ENCODE measurements around the gene FETUB.

DNA sequence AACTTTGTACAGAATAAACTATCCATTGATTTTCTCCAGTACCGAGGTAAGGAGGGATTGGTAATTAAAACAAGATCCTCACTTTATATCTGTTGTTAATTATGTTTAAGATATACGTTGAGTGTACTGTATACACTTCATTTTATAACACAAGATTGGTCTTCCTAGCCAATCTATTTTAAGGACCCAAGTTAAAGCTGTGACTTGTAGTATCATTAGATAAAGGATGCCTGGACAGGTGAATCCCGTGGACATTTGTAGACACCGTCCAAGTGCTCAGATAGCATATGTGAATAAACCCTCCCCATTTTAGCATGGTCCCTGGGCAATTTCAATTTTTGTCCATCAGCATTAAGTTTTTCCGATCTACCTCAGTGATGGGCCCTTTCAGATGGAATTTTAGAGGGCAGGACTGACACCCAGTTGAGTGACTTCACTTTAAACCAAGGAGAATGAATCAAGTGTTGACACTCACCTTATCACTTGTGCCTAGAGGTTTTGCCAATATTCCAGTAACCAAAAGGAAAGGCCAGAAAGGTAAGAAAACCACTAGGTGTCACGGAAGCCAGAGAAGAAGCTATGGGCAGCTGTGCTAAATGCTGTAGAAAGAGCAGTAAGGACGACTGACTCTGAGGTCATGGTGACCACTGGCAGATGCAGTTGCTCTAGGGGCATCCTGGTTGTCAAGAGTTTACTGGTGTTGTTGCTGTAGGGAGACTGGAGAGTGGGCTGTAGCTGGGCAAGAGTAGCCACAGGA is 18.1 kb upstream of the FETUB start:
- TF ChIP-seq, protein P1, sequence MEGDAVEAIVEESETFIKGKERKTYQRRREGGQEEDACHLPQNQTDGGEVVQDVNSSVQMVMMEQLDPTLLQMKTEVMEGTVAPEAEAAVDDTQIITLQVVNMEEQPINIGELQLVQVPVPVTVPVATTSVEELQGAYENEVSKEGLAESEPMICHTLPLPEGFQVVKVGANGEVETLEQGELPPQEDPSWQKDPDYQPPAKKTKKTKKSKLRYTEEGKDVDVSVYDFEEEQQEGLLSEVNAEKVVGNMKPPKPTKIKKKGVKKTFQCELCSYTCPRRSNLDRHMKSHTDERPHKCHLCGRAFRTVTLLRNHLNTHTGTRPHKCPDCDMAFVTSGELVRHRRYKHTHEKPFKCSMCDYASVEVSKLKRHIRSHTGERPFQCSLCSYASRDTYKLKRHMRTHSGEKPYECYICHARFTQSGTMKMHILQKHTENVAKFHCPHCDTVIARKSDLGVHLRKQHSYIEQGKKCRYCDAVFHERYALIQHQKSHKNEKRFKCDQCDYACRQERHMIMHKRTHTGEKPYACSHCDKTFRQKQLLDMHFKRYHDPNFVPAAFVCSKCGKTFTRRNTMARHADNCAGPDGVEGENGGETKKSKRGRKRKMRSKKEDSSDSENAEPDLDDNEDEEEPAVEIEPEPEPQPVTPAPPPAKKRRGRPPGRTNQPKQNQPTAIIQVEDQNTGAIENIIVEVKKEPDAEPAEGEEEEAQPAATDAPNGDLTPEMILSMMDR (IDR thresholded peaks at IDR 0.05; ENCODE audit: control extremely low read depth in 1 of 3, insufficient read depth in 1 of 3, low read depth in 1 of 3, low read length in 3 of 3) = no peak
- TF ChIP-seq POLR2A (IDR thresholded peaks at IDR 0.05; ENCODE audit: control extremely low read depth in 1 of 2, low read depth in 2 of 2, low read length in 2 of 2) (no peak), RAD21 (IDR thresholded peaks at IDR 0.05 in 1 of 2, conservative IDR thresholded peaks at IDR 0.05 in 1 of 2; ENCODE audit: low read depth in 2 of 2, low read length in 2 of 2) (no peak), CBX8 (IDR thresholded peaks at IDR 0.05; ENCODE audit: borderline replicate concordance, low read depth, low read length) (no peak), KDM5A (IDR thresholded peaks at IDR 0.05; ENCODE audit: low read length) (no peak), RXRA (IDR thresholded peaks at IDR 0.05; ENCODE audit: insufficient read depth, low read depth, low read length) (no peak), MAFK (IDR thresholded peaks at IDR 0.05; ENCODE audit: low read depth, low read length) (no peak), EZH2 (IDR thresholded peaks at IDR 0.05; ENCODE audit: low read depth, low read length, severe bottlenecking) (no peak), SP1 (IDR thresholded peaks at IDR 0.05; ENCODE audit: low read depth, low read length) (no peak), SRF (IDR thresholded peaks at IDR 0.05; ENCODE audit: low read depth, low read length) (no peak), EGR1 (IDR thresholded peaks at IDR 0.05; ENCODE audit: borderline replicate concordance, low read depth, low read length) (no peak), FOSL1 (IDR thresholded peaks at IDR 0.05; ENCODE audit: insufficient read depth, low read depth, low read length) (no peak)
